Mucosa of stomach (tissue), 1 donor: ENCODE data around the gene SPTBN1.
A peak's percentile ranks its signal among the peaks of the same experiment; 100 is the strongest.

Experiments used
- H3K27me3 ChIP-seq: one replicate; pipeline ENCODE4 v1.7.0; 2013; ENCODE audit warnings: mild to moderate bottlenecking, low read length; ENCODE audit not compliant: control insufficient read depth, insufficient read depth
- H3K36me3 ChIP-seq: one replicate; pipeline ENCODE4 v1.7.0; 2013; ENCODE audit warnings: low read length; ENCODE audit not compliant: control insufficient read depth, insufficient read depth
- H3K4me1 ChIP-seq: one replicate; pipeline ENCODE4 v1.7.0; 2013; ENCODE audit warnings: mild to moderate bottlenecking, low read length; ENCODE audit not compliant: control insufficient read depth, insufficient read depth
- H3K4me3 ChIP-seq: one replicate; pipeline ENCODE4 v1.7.0; 2013; ENCODE audit warnings: low read length
- H3K9ac ChIP-seq: one replicate; pipeline ENCODE4 v1.7.0; 2013; ENCODE audit warnings: mild to moderate bottlenecking, low read length, moderate library complexity
- H3K9me3 ChIP-seq: one replicate; pipeline ENCODE4 v1.7.0; 2013; ENCODE audit warnings: mild to moderate bottlenecking, low read length, moderate library complexity; ENCODE audit not compliant: control insufficient read depth
- donor health status: Pancreatic carcinoma.

The SPTBN1 gene

GRCh38 chr2:54595999-54596902 lies 140.1 kb downstream of the SPTBN1 start:
- Histone ChIP-seq H3K9me3 (no peaks in the 10 kb centered on the region), H3K4me3 (no peak overlapping the region), H3K4me1 (peaks cover 57% of the 10 kb centered on the region), H3K36me3 (no peaks in the 10 kb centered on the region), H3K9ac (no peak overlapping the region), H3K27me3 (no peaks in the 10 kb centered on the region)

GRCh38 chr2:54597153-54597848 lies 141.2 kb downstream of the SPTBN1 start:
- Histone ChIP-seq H3K4me3 (no peak overlapping the region), H3K4me1 (peaks cover 68% of the 10 kb centered on the region), H3K9ac (no peak overlapping the region), H3K9me3 (no peaks in the 10 kb centered on the region), H3K36me3 (no peaks in the 10 kb centered on the region), H3K27me3 (no peaks in the 10 kb centered on the region)

GRCh38 chr2:54598347-54599325 lies 142.5 kb downstream of the SPTBN1 start:
- Histone ChIP-seq H3K4me3 (no peak overlapping the region), H3K4me1 (peaks cover 81% of the 10 kb centered on the region), H3K27me3 (no peaks in the 10 kb centered on the region), H3K36me3 (no peaks in the 10 kb centered on the region), H3K9ac (no peak overlapping the region), H3K9me3 (no peaks in the 10 kb centered on the region)

- Histone ChIP-seq H3K27me3 (no peaks in the 10 kb centered on the region), H3K9ac (no peak overlapping the region), H3K36me3 (no peaks in the 10 kb centered on the region), H3K4me1 (peaks cover 88% of the 10 kb centered on the region), H3K9me3 (no peaks in the 10 kb centered on the region), H3K4me3 (no peak overlapping the region)
Measured at GRCh38 chr2:54599326-54599710, 143.2 kb downstream of the SPTBN1 start.

- Histone ChIP-seq H3K4me3 (no peak overlapping the region), H3K9ac (peak overlapping the region; percentile 0), H3K36me3 (no peaks in the 10 kb centered on the region), H3K4me1 (peaks cover 94% of the 10 kb centered on the region), H3K27me3 (no peaks in the 10 kb centered on the region), H3K9me3 (no peaks in the 10 kb centered on the region)
Measured at GRCh38 chr2:54599914-54600313, 143.8 kb downstream of the SPTBN1 start.

GRCh38 chr2:54601339-54601738 lies 145.2 kb downstream of the SPTBN1 start:
- Histone ChIP-seq H3K9me3 (no peaks in the 10 kb centered on the region), H3K4me3 (no peak overlapping the region), H3K36me3 (no peaks in the 10 kb centered on the region), H3K27me3 (no peaks in the 10 kb centered on the region), H3K4me1 (peaks cover 89% of the 10 kb centered on the region), H3K9ac (no peak overlapping the region)

- H3K36me3 ChIP-seq: no peaks in the 10 kb centered on the region
- no peak overlapping the region for H3K9ac ChIP-seq
- H3K27me3 ChIP-seq: no peaks in the 10 kb centered on the region
- no peaks in the 10 kb centered on the region for H3K9me3 ChIP-seq
- peaks cover 74% of the 10 kb centered on the region for H3K4me1 ChIP-seq
- H3K4me3 ChIP-seq: no peak overlapping the region
Measured at GRCh38 chr2:54602736-54603322, 146.7 kb downstream of the SPTBN1 start.

- Histone ChIP-seq H3K36me3 (no peaks in the 10 kb centered on the region), H3K9me3 (no peaks in the 10 kb centered on the region), H3K9ac (no peak overlapping the region), H3K4me1 (peaks cover 72% of the 10 kb centered on the region), H3K4me3 (no peak overlapping the region), H3K27me3 (no peaks in the 10 kb centered on the region)
Measured at GRCh38 chr2:54603357-54603756, 147.2 kb downstream of the SPTBN1 start.

- H3K27me3 ChIP-seq: no peaks in the 10 kb centered on the region
- peaks cover 67% of the 10 kb centered on the region for H3K4me1 ChIP-seq
- no peaks in the 10 kb centered on the region for H3K36me3 ChIP-seq
- no peak overlapping the region for H3K9ac ChIP-seq
- H3K9me3 ChIP-seq: no peaks in the 10 kb centered on the region
- no peak overlapping the region for H3K4me3 ChIP-seq
Measured at GRCh38 chr2:54603796-54604195, 147.7 kb downstream of the SPTBN1 start.

GRCh38 chr2:54604871-54605270 lies 148.7 kb downstream of the SPTBN1 start:
- Histone ChIP-seq H3K27me3 (no peaks in the 10 kb centered on the region), H3K4me1 (peaks cover 63% of the 10 kb centered on the region), H3K4me3 (no peak overlapping the region), H3K9ac (no peak overlapping the region), H3K36me3 (no peaks in the 10 kb centered on the region), H3K9me3 (no peaks in the 10 kb centered on the region)

- Histone ChIP-seq H3K4me3 (no peak overlapping the region), H3K9ac (no peak overlapping the region), H3K4me1 (peaks cover 53% of the 10 kb centered on the region), H3K27me3 (no peaks in the 10 kb centered on the region), H3K36me3 (no peaks in the 10 kb centered on the region), H3K9me3 (no peaks in the 10 kb centered on the region)
Measured at GRCh38 chr2:54605836-54606235, 149.7 kb downstream of the SPTBN1 start.
